DND-41 (cell line): ENCODE data around the gene GPC6.

Experiments used
- EZH2 ChIP-seq: IDR thresholded peaks from 3 replicates; pipeline ENCODE4 v1.6.1; 2012; ENCODE audit warnings: borderline replicate concordance, low read depth, mild to moderate bottlenecking, moderate library complexity, low read length, inconsistent platforms; ENCODE audit not compliant: severe bottlenecking
- TF ChIP-seq, protein P1 (sequence below): IDR thresholded peaks from 2 replicates; pipeline ENCODE4 v1.5.1; 2012; ENCODE audit warnings: borderline replicate concordance, low read length, moderate library complexity, mild to moderate bottlenecking; ENCODE audit not compliant: poor library complexity, severe bottlenecking; ENCODE audit errors: extremely low read depth

DNA sequence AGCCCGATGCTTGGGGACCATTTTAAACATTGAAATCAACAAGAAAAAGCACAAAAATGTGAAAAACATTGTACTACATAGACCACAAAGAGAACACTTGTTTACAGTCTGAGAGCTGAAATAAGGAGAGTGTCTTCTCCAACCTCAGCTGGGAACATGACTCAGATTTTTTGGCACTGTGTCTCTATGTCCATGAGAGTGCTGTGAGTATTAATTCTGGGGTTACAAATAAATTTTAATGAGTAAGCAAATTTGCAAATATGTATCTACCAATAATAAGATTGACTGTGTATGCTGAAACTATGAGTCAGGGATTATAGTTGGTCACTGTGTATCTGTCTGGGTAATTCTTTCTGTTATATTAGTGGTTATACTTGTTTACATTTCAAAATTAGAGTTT, 1078.9 kb downstream of the GPC6 start:
- TF ChIP-seq, protein P1, sequence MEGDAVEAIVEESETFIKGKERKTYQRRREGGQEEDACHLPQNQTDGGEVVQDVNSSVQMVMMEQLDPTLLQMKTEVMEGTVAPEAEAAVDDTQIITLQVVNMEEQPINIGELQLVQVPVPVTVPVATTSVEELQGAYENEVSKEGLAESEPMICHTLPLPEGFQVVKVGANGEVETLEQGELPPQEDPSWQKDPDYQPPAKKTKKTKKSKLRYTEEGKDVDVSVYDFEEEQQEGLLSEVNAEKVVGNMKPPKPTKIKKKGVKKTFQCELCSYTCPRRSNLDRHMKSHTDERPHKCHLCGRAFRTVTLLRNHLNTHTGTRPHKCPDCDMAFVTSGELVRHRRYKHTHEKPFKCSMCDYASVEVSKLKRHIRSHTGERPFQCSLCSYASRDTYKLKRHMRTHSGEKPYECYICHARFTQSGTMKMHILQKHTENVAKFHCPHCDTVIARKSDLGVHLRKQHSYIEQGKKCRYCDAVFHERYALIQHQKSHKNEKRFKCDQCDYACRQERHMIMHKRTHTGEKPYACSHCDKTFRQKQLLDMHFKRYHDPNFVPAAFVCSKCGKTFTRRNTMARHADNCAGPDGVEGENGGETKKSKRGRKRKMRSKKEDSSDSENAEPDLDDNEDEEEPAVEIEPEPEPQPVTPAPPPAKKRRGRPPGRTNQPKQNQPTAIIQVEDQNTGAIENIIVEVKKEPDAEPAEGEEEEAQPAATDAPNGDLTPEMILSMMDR, result no peak
- no peak for TF ChIP-seq EZH2
